A549 (cell line): ENCODE measurements around the gene CGB7.

ENCODE experiments used
- CEBPB ChIP-seq, 2 experiments: fragments of >200 bp in 1 of 2; sonication (Bioruptor Twin) in 1 of 2; formaldehyde crosslinking in 1 of 2; IDR thresholded peaks; 2 replicates each; pipeline ENCODE4 v1.6.1; 2012 to 2016
- CHD4 ChIP-seq: fragments of 200-600 bp; sonication (generic); IDR thresholded peaks from 2 replicates; pipeline ENCODE4 v1.6.1; 2016; ENCODE audit warnings: antibody characterized with exemption, mild to moderate bottlenecking, borderline replicate concordance
- CTCF ChIP-seq: fragments of >200 bp; sonication (Bioruptor Twin); formaldehyde crosslinking; IDR thresholded peaks from 3 replicates; pipeline ENCODE4 v1.5.1; 2016
- EHMT2 ChIP-seq: fragments of 200-600 bp; sonication (generic); IDR thresholded peaks from 2 replicates; pipeline ENCODE4 v1.6.1; 2016; ENCODE audit warnings: antibody characterized with exemption, low read depth, mild to moderate bottlenecking, moderate library complexity
- HEYL ChIP-seq: fragments of 250-450 bp; sonication (Bioruptor Pico); IDR thresholded peaks from 2 replicates; pipeline ENCODE4 v1.8.0; 2021; ENCODE audit warnings: mild to moderate bottlenecking, moderate library complexity
- KDM1A ChIP-seq: fragments of 200-600 bp; sonication (generic); IDR thresholded peaks from 2 replicates; pipeline ENCODE4 v1.6.1; 2016; ENCODE audit warnings: low read depth, mild to moderate bottlenecking
- NFE2L2 ChIP-seq: fragments of 150-350 bp; conservative IDR thresholded peaks from 2 replicates; pipeline ENCODE4 v1.6.1; 2014; ENCODE audit warnings: low read length
- POLR2A ChIP-seq: IDR thresholded peaks from 2 replicates; pipeline ENCODE4 v1.6.1; 2012; ENCODE audit warnings: mild to moderate bottlenecking, low read length
- RCOR1 ChIP-seq: fragments of 150-350 bp; IDR thresholded peaks from 2 replicates; pipeline ENCODE4 v1.6.1; 2014; ENCODE audit warnings: antibody characterized with exemption, low read length, low read depth
- USF2 ChIP-seq: fragments of 450-650 bp; IDR thresholded peaks from 2 replicates; pipeline ENCODE4 v1.6.1; 2014; ENCODE audit warnings: antibody characterized with exemption

- TF ChIP-seq EHMT2 (no peak), POLR2A (no peak), CTCF (no peak), CHD4 (no peak), RCOR1 (no peak), CEBPB (IDR thresholded peaks at IDR 0.05) (no peak), KDM1A (no peak), NFE2L2 (no peak), HEYL (CRISPR knock-in tag) (no peak), USF2 (no peak)
Observed at GRCh38 chr19:49069026-49069425, 11.5 kb upstream of the CGB7 start.
